ENCODE measurements around the gene ENTREP1. TPM values are rescaled to one million over a fixed set of nuclear protein-coding genes. Genes with fewer than 3 reads are reported as not detected.

The ENTREP1 gene
- total RNA-seq, 2 donors from 2014 or later = 13.7 to 25.8 TPM

DNA sequence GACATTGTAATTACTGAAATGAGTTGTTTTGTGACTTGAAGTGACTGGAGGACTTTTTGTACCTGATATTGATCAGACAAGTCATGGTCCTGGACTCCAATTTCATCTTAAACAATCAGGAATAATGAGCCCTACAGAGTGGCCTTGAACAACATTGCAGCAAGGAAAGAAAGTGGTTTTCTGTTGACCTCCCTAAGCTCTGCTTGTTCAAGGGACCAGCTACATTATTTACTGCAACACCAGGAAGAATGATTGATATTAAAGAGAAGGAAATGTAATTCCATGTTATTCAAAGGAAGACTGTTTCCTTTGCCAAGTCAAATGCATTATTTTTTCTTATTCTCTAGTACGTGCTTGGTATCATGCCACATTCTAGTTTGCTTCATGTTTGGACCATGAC lies 22.6 kb downstream of the ENTREP1 start:
- no peaks in the 10 kb centered on the region for H3K27me3 ChIP-seq (ENCODE audit: control insufficient read depth, insufficient read depth, low read length, poor library complexity, severe bottlenecking)
- H3K4me1 ChIP-seq (ENCODE audit: control insufficient read depth, insufficient read depth, low read length) = peaks cover 10% of the 10 kb centered on the region
- H3K4me1 Mint-ChIP-seq = peaks cover 19% of the 10 kb centered on the region
- H3K9me3 ChIP-seq (ENCODE audit: control insufficient read depth, low read length) = no peaks in the 10 kb centered on the region
- H3K9me3 Mint-ChIP-seq = peaks cover 7% of the 10 kb centered on the region
- H3K4me3 ChIP-seq (ENCODE audit: low read length) = no peak overlapping the region
- H3K9ac ChIP-seq (ENCODE audit: extremely low read depth, low read length, poor library complexity, severe bottlenecking) = no peak overlapping the region
- H3K27ac ChIP-seq (ENCODE audit: low read depth, low read length) = no peak overlapping the region
- TF ChIP-seq, protein P1, sequence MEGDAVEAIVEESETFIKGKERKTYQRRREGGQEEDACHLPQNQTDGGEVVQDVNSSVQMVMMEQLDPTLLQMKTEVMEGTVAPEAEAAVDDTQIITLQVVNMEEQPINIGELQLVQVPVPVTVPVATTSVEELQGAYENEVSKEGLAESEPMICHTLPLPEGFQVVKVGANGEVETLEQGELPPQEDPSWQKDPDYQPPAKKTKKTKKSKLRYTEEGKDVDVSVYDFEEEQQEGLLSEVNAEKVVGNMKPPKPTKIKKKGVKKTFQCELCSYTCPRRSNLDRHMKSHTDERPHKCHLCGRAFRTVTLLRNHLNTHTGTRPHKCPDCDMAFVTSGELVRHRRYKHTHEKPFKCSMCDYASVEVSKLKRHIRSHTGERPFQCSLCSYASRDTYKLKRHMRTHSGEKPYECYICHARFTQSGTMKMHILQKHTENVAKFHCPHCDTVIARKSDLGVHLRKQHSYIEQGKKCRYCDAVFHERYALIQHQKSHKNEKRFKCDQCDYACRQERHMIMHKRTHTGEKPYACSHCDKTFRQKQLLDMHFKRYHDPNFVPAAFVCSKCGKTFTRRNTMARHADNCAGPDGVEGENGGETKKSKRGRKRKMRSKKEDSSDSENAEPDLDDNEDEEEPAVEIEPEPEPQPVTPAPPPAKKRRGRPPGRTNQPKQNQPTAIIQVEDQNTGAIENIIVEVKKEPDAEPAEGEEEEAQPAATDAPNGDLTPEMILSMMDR (conservative IDR thresholded peaks at IDR 0.05) = no peak
- H3K27ac Mint-ChIP-seq = no peak overlapping the region
- peaks cover 22% of the 10 kb centered on the region for H3K36me3 Mint-ChIP-seq (ENCODE audit: low read depth)
- no peaks in the 10 kb centered on the region for H3K36me3 ChIP-seq (ENCODE audit: control insufficient read depth, insufficient read depth, low read length)
- WGBS, 2 experiments (ENCODE audit: insufficient coverage in 1 of 2, insufficient read length in 1 of 2) = 90% methylated on average over 1 of the region's 1 CpG; no CpG with 5 or more reads in 1 of the 2 experiments
- H3K4me3 Mint-ChIP-seq = no peak overlapping the region
- DNase-seq = no peak
- H3K27me3 Mint-ChIP-seq (ENCODE audit: insufficient read depth) = no peaks in the 10 kb centered on the region

DNA sequence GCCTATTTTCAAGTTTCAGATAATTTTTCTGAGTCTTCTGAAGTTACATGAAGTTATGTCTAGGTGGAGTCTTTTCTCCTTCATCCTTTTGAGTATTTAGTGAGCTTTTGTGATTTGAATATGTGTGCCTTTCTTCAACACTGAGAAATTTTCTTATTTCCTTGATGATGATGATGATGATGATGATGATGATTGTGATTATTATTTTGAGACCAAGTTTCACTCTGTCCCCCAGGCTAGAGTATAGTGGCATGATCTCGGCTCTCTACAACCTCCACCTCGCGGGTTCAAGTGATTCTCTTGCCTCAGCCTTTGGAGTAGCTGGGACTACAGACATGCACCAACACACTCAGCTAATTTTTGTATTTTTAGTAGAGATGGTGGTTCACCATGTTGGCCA lies 26.2 kb downstream of the ENTREP1 start:
- H3K9me3 ChIP-seq (ENCODE audit: control insufficient read depth, low read length) = no peaks in the 10 kb centered on the region
- H3K36me3 ChIP-seq (ENCODE audit: control insufficient read depth, insufficient read depth, low read length) = no peaks in the 10 kb centered on the region
- H3K27ac ChIP-seq (ENCODE audit: low read depth, low read length) = no peak overlapping the region
- H3K4me1 ChIP-seq (ENCODE audit: control insufficient read depth, insufficient read depth, low read length) = no peaks in the 10 kb centered on the region
- Mint-ChIP-seq H3K27ac (no peak overlapping the region), H3K4me1 (peaks cover 10% of the 10 kb centered on the region), H3K27me3 (ENCODE audit: insufficient read depth) (no peaks in the 10 kb centered on the region), H3K4me3 (no peak overlapping the region), H3K36me3 (ENCODE audit: low read depth) (peaks cover 25% of the 10 kb centered on the region), H3K9me3 (peaks cover 7% of the 10 kb centered on the region)
- H3K27me3 ChIP-seq (ENCODE audit: control insufficient read depth, insufficient read depth, low read length, poor library complexity, severe bottlenecking) = no peaks in the 10 kb centered on the region
- DNase-seq = no peak
- no peak overlapping the region for H3K9ac ChIP-seq (ENCODE audit: extremely low read depth, low read length, poor library complexity, severe bottlenecking)
- no peak overlapping the region for H3K4me3 ChIP-seq (ENCODE audit: low read length)
- WGBS, 2 experiments (ENCODE audit: insufficient coverage in 1 of 2, insufficient read length in 1 of 2) = 93 to 94% methylated on average over 3 of the region's 3 CpGs
- TF ChIP-seq, protein P1 (conservative IDR thresholded peaks at IDR 0.05) = no peak

- peaks cover 2% of the 10 kb centered on the region for H3K27me3 Mint-ChIP-seq (ENCODE audit: insufficient read depth)
These were observed 30.2 kb downstream of the ENTREP1 start for GRCh38 chr9:69355232-69355631.

More at GRCh38 chr9:69355232-69355631, 30.2 kb downstream of the ENTREP1 start:
- peaks cover 7% of the 10 kb centered on the region for H3K4me1 Mint-ChIP-seq
- no peak overlapping the region for H3K4me3 Mint-ChIP-seq
- H3K4me3 ChIP-seq (ENCODE audit: low read length) = no peak overlapping the region
- H3K36me3 Mint-ChIP-seq (ENCODE audit: low read depth) = peaks cover 11% of the 10 kb centered on the region
- no peaks in the 10 kb centered on the region for H3K4me1 ChIP-seq (ENCODE audit: control insufficient read depth, insufficient read depth, low read length)
- H3K36me3 ChIP-seq (ENCODE audit: control insufficient read depth, insufficient read depth, low read length) = no peaks in the 10 kb centered on the region
- no peak overlapping the region for H3K9ac ChIP-seq (ENCODE audit: extremely low read depth, low read length, poor library complexity, severe bottlenecking)
- no peaks in the 10 kb centered on the region for H3K9me3 Mint-ChIP-seq
- H3K27ac Mint-ChIP-seq = no peak overlapping the region
- no peak overlapping the region for H3K27ac ChIP-seq (ENCODE audit: low read depth, low read length)
- 89% methylated on average over 1 of the region's 1 CpG; no CpG with 5 or more reads in 1 of the 2 experiments for WGBS, 2 experiments (ENCODE audit: insufficient coverage in 1 of 2, insufficient read length in 1 of 2)
- no peak for DNase-seq
- TF ChIP-seq, protein P1 (conservative IDR thresholded peaks at IDR 0.05) = no peak
- no peaks in the 10 kb centered on the region for H3K27me3 ChIP-seq (ENCODE audit: control insufficient read depth, insufficient read depth, low read length, poor library complexity, severe bottlenecking)
- no peaks in the 10 kb centered on the region for H3K9me3 ChIP-seq (ENCODE audit: control insufficient read depth, low read length)

Measured in endodermal cell (in vitro differentiated cells).